HFFc6 (cell line): ENCODE measurements around the gene RASA3. TPM values are rescaled to one million over a fixed set of nuclear protein-coding genes. Genes with fewer than 3 reads are reported as not detected.

Experiments used
- DNase-seq: peaks from one replicate; pipeline ENCODE4 v3.0.0-alpha.2; 2018
- H3K27ac Mint-ChIP-seq: 2 replicates; pipeline ENCODE4 v1.8.0; 2020; ENCODE audit warnings: mild to moderate bottlenecking, mixed read lengths
- H3K27me3 Mint-ChIP-seq: 2 replicates; pipeline ENCODE4 v1.8.0; 2021; ENCODE audit warnings: mild to moderate bottlenecking, moderate library complexity, mixed read lengths; ENCODE audit not compliant: insufficient read depth
- H3K36me3 Mint-ChIP-seq: 2 replicates; pipeline ENCODE4 v1.8.0; 2021; ENCODE audit warnings: low read depth, mixed read lengths
- H3K4me1 Mint-ChIP-seq: 2 replicates; pipeline ENCODE4 v1.8.0; 2020; ENCODE audit warnings: low read depth, mixed read lengths
- H3K4me3 Mint-ChIP-seq: 2 replicates; pipeline ENCODE4 v1.8.0; 2020; ENCODE audit warnings: mild to moderate bottlenecking, moderate library complexity, mixed read lengths
- H3K9me3 Mint-ChIP-seq: 2 replicates; pipeline ENCODE4 v1.8.0; 2020; ENCODE audit warnings: mild to moderate bottlenecking, mixed read lengths
- CTCF ChIP-seq: fragments of 200-600 bp; sonication (generic); IDR thresholded peaks from 2 replicates; pipeline ENCODE4 v1.5.0; 2021; ENCODE audit warnings: antibody characterized with exemption, mild to moderate bottlenecking
- total RNA-seq, 6 experiments: library from RNA; stranded (reverse); fragmentation: NEBNext Ultra II Directional; extraction: Animal tissue kit (Norgen Biotek cat#: 25700); gene quantifications; 2 replicates in 1 of 6; 3 replicates in 5 of 6; pipeline ENCODE4 v1.2.3, GENCODE V29; 2021

The RASA3 gene
- total RNA-seq, 6 experiments from 2014 or later = 31.6 to 37.6 (median 33.1) TPM

DNA sequence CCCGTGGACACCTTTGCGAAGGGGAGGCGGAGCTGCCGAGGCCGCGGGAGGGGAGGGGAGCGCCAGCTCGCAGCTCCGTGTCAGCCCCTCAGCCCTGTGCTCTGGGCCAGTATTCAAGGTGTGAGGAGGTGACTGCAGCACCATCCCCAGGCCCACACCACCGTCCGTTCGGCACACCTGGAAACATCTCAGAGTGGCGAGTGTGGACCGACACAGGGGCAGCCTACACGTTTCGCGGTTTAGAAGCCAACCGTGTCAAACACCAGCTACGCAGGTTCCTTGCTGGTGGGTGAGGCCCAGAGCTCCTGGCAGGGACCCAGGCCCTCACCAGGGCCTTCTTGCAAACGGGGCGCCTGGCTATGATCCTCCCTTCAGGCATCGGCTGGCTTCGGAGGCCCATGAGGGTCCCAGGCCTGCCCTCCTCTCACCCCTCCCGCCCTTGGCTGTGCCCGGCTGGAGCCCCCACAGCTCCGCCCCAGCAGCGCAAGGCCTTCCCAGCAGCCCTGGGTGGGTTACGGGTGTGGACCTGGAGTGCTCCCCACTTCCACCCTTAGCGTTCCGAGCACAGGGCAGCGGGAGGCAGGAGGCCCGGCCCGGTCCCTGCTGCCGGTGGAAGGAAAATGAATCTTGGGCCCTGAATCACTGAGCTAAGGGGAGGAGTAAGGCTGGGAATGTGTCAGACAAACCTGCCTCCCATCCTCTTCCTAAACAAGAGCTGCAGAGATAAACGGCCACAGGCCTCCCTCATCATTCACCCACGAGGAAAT lies 159.8 kb downstream of the RASA3 start:
- no peak for TF ChIP-seq CTCF
- DNase-seq = no peak
- Mint-ChIP-seq H3K36me3 (peaks cover 27% of the 10 kb centered on the region), H3K27ac (no peak overlapping the region), H3K4me1 (peaks cover 20% of the 10 kb centered on the region), H3K27me3 (peaks cover 11% of the 10 kb centered on the region), H3K4me3 (no peak overlapping the region), H3K9me3 (no peaks in the 10 kb centered on the region)

DNA sequence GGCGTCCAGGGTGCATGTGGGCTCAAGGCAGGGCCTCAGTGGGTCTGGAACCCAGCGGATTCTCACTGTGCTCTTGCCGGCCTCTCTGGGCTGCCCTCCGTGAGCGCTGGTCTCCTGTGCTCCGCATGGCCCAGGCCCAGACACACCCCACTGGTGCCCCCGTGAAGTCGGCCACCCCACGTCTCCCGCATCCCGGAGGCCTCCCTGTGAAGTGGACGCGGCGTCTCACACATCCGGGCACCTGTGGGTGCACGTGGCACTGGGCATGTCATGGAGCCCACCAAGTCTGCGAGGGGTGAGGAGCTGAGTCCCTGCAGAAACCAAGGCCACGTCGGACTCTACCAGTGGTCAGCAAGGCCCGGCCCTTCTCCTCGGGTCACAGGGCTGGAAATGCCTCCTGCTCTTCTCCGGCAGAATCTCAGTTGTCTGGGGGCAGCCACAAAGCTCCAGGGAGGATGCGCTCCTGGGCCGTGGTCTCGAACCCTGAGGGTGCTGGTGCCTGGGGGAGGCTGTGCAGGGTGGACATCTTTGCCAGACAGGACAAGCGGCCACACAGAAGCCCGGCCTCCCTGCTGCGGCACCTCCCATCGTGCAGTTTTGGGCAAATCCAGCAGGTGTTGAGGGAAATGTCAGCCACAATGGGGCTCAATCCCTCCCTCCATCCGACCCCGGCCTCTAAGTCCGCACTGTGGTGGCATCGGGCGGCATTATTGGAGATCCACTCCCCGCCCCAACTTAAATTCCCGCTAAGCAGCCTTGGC lies 160.8 kb downstream of the RASA3 start:
- no peak for DNase-seq
- H3K4me1 Mint-ChIP-seq = peaks cover 10% of the 10 kb centered on the region
- peaks cover 11% of the 10 kb centered on the region for H3K27me3 Mint-ChIP-seq
- no peak overlapping the region for H3K4me3 Mint-ChIP-seq
- no peaks in the 10 kb centered on the region for H3K9me3 Mint-ChIP-seq
- H3K27ac Mint-ChIP-seq = no peak overlapping the region
- no peak for TF ChIP-seq CTCF
- peaks cover 18% of the 10 kb centered on the region for H3K36me3 Mint-ChIP-seq

- no peak for DNase-seq
- 0 out of 2 replicates have a peak overlapping the region, but pooled peaks have one; percentile 33 for H3K27ac Mint-ChIP-seq
- TF ChIP-seq CTCF = no peak
These were observed 161.5 kb downstream of the RASA3 start for GRCh38 chr13:113970810-113971470.

GRCh38 chr13:113969973-113970611 lies 162.3 kb downstream of the RASA3 start:
- peaks cover 10% of the 10 kb centered on the region for H3K27me3 Mint-ChIP-seq
- H3K9me3 Mint-ChIP-seq = no peaks in the 10 kb centered on the region
- no peak overlapping the region for H3K4me3 Mint-ChIP-seq
- TF ChIP-seq CTCF = no peak
- DNase-seq = no peak
- no peak overlapping the region for H3K27ac Mint-ChIP-seq
- H3K36me3 Mint-ChIP-seq = peaks cover 9% of the 10 kb centered on the region; the same call in 1 of the 2 replicates
- peaks cover 5% of the 10 kb centered on the region; the same call in 1 of the 2 replicates for H3K4me1 Mint-ChIP-seq

More at GRCh38 chr13:113970810-113971470, 161.5 kb downstream of the RASA3 start:
- H3K27me3 Mint-ChIP-seq = peaks cover 11% of the 10 kb centered on the region
- H3K4me1 Mint-ChIP-seq = peaks cover 5% of the 10 kb centered on the region; the same call in 1 of the 2 replicates
- no peak overlapping the region for H3K4me3 Mint-ChIP-seq
- H3K9me3 Mint-ChIP-seq = no peaks in the 10 kb centered on the region
- peaks cover 15% of the 10 kb centered on the region; the same call in 1 of the 2 replicates for H3K36me3 Mint-ChIP-seq
